GM04504 (cell line): Measurements from ENCODE around the gene PLEKHA1.

Source experiments
- DNase-seq: peaks from one replicate; pipeline ENCODE4 v3.0.0-alpha.2; 2012; ENCODE audit warnings: low read depth

Gene PLEKHA1

DNA sequence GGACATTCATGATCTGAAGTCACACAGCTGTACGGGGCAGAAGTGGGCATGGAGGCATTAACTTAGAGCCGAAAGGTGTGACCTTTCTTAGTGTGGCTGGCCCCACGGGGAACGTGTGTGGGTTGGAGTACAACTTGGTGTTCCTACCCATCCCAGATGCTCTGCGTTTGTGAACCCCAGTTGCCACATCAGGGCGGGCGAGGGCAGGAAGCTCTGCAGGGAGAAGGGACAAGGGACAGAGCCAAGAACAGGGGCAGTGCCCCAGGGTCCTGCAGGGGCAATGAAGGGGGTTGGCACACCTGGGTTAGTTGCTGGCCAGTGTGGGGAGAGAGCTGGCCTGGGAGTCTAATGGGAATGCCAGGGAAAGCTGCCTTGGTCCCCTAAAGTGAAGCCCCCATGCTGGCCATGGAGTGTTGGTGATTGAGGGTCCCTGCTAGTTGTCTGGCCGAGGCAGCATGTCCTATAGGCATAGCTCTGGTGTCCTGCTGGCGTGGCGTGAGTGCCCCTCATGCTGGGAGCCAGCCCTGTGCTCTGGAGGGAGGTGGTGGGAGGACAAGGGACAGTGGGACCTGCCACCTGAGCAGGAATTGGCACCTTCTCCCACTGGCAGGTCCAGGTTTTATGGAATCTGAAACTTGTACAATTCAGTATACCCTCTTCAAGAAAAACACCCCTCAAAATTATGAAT, 105.8 kb downstream of the PLEKHA1 start:
- no peak for DNase-seq

DNA sequence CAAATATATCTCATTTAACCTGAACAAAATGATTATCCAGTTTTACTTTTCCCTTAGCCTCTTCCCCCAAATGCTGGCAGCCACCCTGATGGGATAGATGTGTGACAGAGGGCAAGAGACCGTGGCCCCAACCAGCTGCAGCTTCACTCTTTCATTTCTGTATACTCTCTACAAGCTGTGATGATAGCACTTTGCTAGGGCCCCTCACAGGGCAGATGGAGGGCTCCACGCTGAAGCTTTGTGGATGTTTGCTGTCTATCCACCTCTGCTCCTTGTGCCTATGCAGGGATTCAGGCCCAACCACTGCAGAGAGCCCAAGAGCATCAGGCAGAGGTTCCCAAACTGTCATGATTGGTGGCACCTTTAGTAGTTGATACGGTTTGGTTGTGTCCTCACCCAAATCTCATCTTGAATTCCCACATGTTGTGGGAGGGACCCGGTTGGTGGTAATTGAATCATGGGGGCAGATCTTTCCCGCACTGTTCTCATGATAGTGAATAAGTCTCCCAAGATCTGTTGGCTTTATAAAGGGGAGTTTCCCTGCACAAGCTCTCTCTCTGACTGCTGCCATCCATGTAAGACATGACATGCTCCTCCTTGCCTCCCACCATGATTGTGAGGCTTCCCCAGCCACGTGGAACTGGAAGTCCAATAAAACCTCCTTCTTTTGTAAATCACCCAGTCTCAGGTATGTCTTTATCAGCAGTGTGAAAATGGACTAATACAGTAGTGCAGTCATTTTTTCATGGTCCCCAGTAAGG, 107.0 kb downstream of the PLEKHA1 start:
- DNase-seq: no peak
